ENCODE data around the gene PHKG1. TPM values are rescaled to one million over a fixed set of nuclear protein-coding genes. Genes with fewer than 3 reads are reported as not detected.
"Not testable (repeated sequence)": the region's sequence is repeated elsewhere in the genome, so short reads cannot be mapped to it uniquely, and the experiment has no call there.

Gene PHKG1
- total and polyA plus RNA-seq, 2 of the 8 experiments (the other 6 are each of a cell fraction or from before 2014, with no cell fraction given): 0.03 to 0.61 TPM

- H2AFZ ChIP-seq (ENCODE audit: low read length); H2BK15ac ChIP-seq (ENCODE audit: low read length); H3K4me1 ChIP-seq (replicated peaks in 1 of 4; ENCODE audit: control insufficient read depth in 3 of 4, insufficient read depth in 4 of 4, low read length in 3 of 4); H4K8ac ChIP-seq (ENCODE audit: extremely low read depth, insufficient read depth, low read length); H3K56ac ChIP-seq (replicated peaks; ENCODE audit: insufficient read length, low read depth, low read length); H2BK20ac ChIP-seq (ENCODE audit: low read length); H3K27ac ChIP-seq (ENCODE audit: low read depth, low read length); H2AK5ac ChIP-seq (ENCODE audit: low read depth, low read length); H4K91ac ChIP-seq (replicated peaks; ENCODE audit: insufficient read length, low read length); H3K79me1 ChIP-seq (ENCODE audit: low read depth, low read length); H3K4ac ChIP-seq (replicated peaks; ENCODE audit: insufficient read length, low read depth, low read length); CTCF ChIA-PET (ENCODE audit: partially characterized antibody); H3K4me2 ChIP-seq (ENCODE audit: insufficient read depth in 1 of 2, low read depth in 2 of 2, low read length in 2 of 2); H3K9ac ChIP-seq (replicated peaks in 1 of 4; ENCODE audit: extremely low read depth in 1 of 4, low read depth in 3 of 4, low read length in 3 of 4); H3K18ac ChIP-seq (ENCODE audit: extremely low read depth, low read length); H4K5ac ChIP-seq (ENCODE audit: insufficient read length, low read depth, low read length); H3K23ac ChIP-seq (ENCODE audit: insufficient read length); H2BK5ac ChIP-seq (ENCODE audit: low read depth, low read length); DNase-seq (ENCODE audit: low read depth in 1 of 2, low spot score in 2 of 2); H4K20me1 ChIP-seq (replicated peaks in 1 of 2; ENCODE audit: control insufficient read depth in 1 of 2, insufficient read depth in 2 of 2, low read length in 2 of 2); H3K23me2 ChIP-seq (ENCODE audit: low read depth, low read length); H3K27me3 ChIP-seq (replicated peaks in 1 of 4; ENCODE audit: control insufficient read depth in 3 of 4, extremely low read depth in 1 of 4, insufficient read depth in 3 of 4, low read length in 3 of 4); FAIRE-seq; H2BK12ac ChIP-seq (ENCODE audit: low read depth, low read length); H3K14ac ChIP-seq (ENCODE audit: insufficient read length); H3K4me3 ChIP-seq (ENCODE audit: extremely low read depth in 1 of 4, insufficient read depth in 2 of 4, low read depth in 3 of 4, low read length in 4 of 4); H2BK120ac ChIP-seq (replicated peaks; ENCODE audit: low read depth, low read length): not testable (repeated sequence)
- WGBS, 2 experiments (ENCODE audit: extremely low coverage in 1 of 2, insufficient coverage in 1 of 2, insufficient read length in 1 of 2, insufficient replicate concordance in 2 of 2, low coverage in 1 of 2, low lambda C conversion rate in 2 of 2, missing lambda C conversion rate in 1 of 2): 88% methylated on average over 9 of the region's 9 CpGs; no CpG with 5 or more reads in 1 of the 2 experiments
- POLR2A ChIA-PET (ENCODE audit: partially characterized antibody): interaction anchor here (0.6 to 1.3 kb wide), 2 partner anchors 11 to 13 kb away, joined by 3 to 6 read pairs; no protein-coding TSS in a partner anchor
- Histone ChIP-seq H3K36me3 (ENCODE audit: control insufficient read depth in 2 of 4, insufficient read depth in 4 of 4, low read length in 3 of 4) (peaks cover 4 to 31% (median 15%) of the 10 kb centered on the region in 4 experiments; a peak in 7 of 8 replicates), H3K79me2 (ENCODE audit: control insufficient read depth in 1 of 2, insufficient read depth in 2 of 2, low read length in 2 of 2) (peaks cover 0 to 10% of the 10 kb centered on the region in 2 experiments; a peak in 2 of 4 replicates), H3K9me3 (ENCODE audit: insufficient read depth in 2 of 2, low read depth in 1 of 2, low read length in 1 of 2) (peaks cover 10 to 35% of the 10 kb centered on the region in 2 experiments; a peak in 1 of 4 replicates)
Observed at GRCh38 chr7:56104138-56104537, 11.4 kb upstream of the PHKG1 start.

All from H1 (cell line).